GM12891 (cell line): ENCODE results near the gene TSC22D3.

Experiments used
- PAX5 ChIP-seq: IDR thresholded peaks from 2 replicates; pipeline ENCODE4 v1.6.1; 2011; ENCODE audit warnings: low read length, moderate library complexity, mild to moderate bottlenecking; ENCODE audit not compliant: insufficient read depth, severe bottlenecking
- POLR2A ChIP-seq: IDR thresholded peaks from 2 replicates; pipeline ENCODE4 v1.6.1; 2011; ENCODE audit warnings: low read depth, low read length, control low read depth
- POLR2AphosphoS5 ChIP-seq: IDR thresholded peaks from 2 replicates; pipeline ENCODE4 v1.6.1; 2011; ENCODE audit warnings: low read depth, low read length, control low read depth
- POU2F2 ChIP-seq: IDR thresholded peaks from 2 replicates; pipeline ENCODE4 v1.6.1; 2011; ENCODE audit warnings: low read depth, mild to moderate bottlenecking, control low read depth, low read length, moderate library complexity
- SPI1 ChIP-seq: IDR thresholded peaks from 2 replicates; pipeline ENCODE4 v1.6.1; 2011; ENCODE audit warnings: low read depth, low read length, control low read depth
- TAF1 ChIP-seq: IDR thresholded peaks from 2 replicates; pipeline ENCODE4 v1.6.1; 2011; ENCODE audit warnings: low read depth, low read length, control low read depth

DNA sequence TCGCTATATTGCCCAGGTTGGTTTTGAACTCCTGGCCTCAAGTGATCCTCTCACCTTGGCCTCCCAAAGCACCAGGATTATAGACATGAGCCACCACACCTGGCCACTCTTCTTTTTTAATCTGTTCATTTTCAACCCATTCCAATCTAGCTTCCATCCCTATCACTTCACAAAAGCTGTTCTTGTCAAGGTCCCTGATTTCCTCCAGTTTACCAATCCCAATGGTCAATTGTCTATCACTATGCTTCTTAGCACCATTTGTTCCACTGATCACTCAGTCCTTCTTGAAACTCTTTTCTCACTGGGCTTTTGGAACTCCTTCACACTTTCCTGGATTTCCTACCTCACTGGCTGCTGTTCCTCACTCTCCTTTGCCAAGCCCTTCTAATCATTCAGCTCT, 108.7 kb downstream of the TSC22D3 start:
- TF ChIP-seq POLR2AphosphoS5, result no peak
- TF ChIP-seq POLR2A, result no peak
- TF ChIP-seq PAX5, result no peak
- TF ChIP-seq TAF1, result no peak
- TF ChIP-seq POU2F2, result no peak
- no peak for TF ChIP-seq SPI1
